Heart right ventricle (tissue), 16 donors: ENCODE results near the gene CPA5. TPM values are rescaled to one million over a fixed set of nuclear protein-coding genes. Genes with fewer than 3 reads are reported as not detected.

ENCODE experiments used
- ATAC-seq, 8 donors: fragments of 200-7000 bp; cut with Tn5 transposase; one replicate each; pipeline ENCODE4 v1.9.1; 2020; ENCODE audit warnings: mild to moderate bottlenecking in 8 of 8, moderate library complexity in 8 of 8, moderate number of reproducible peaks in 1 of 8
- DNase-seq, 2 donors: peaks; one replicate each; pipeline ENCODE4 v3.0.0-alpha.2; 2020
- H3K27ac ChIP-seq, 10 donors: fragments of 200-600 bp; sonication (generic) in 2 of 10; one replicate each; pipeline versions ENCODE4 v1.5.0 to v1.8.0; 2020 to 2022; ENCODE audit warnings: mild to moderate bottlenecking in 3 of 10
- H3K27me3 ChIP-seq, 7 donors: fragments of 200-600 bp; one replicate each; pipeline ENCODE4 v1.8.0; 2021 to 2022; ENCODE audit warnings: mild to moderate bottlenecking in 2 of 7
- H3K36me3 ChIP-seq, 9 donors: fragments of 200-600 bp; sonication (generic) in 1 of 9; one replicate each; pipeline versions ENCODE4 v1.5.0 to v1.8.0; 2020 to 2022; ENCODE audit warnings: mild to moderate bottlenecking in 2 of 9
- H3K4me1 ChIP-seq, 9 donors: fragments of 200-600 bp; sonication (generic) in 1 of 9; one replicate each; pipeline versions ENCODE4 v1.5.0 to v1.8.0; 2020 to 2022; ENCODE audit warnings: mild to moderate bottlenecking in 4 of 9
- H3K4me3 ChIP-seq, 10 donors: fragments of 200-600 bp; sonication (generic) in 2 of 10; one replicate each; pipeline versions ENCODE4 v1.5.0 to v1.8.0; 2020 to 2022; ENCODE audit warnings: mild to moderate bottlenecking in 7 of 10, moderate library complexity in 2 of 10
- H3K9me3 ChIP-seq, 11 donors: fragments of 200-600 bp in 10 of 11; sonication (generic) in 2 of 11; one replicate each; pipeline versions ENCODE4 v1.5.0 to v1.8.0; 2013 to 2022; ENCODE audit warnings: mild to moderate bottlenecking in 2 of 11, control low read depth in 1 of 11, moderate library complexity in 1 of 11
- WGBS, 2 donors: extraction: QIAGEN DNeasy Blood & Tissue Kit; methylation state at CpG; one replicate each; pipeline ENCODE4 v1.1.7; 2013; ENCODE audit warnings: inconsistent platforms in 1 of 2; 5-methylcytosine and 5-hydroxymethylcytosine counted together
- intact Hi-C, 10 donors: fragments of 100-400 bp; cut with DNase I; formaldehyde crosslinking; loops; one replicate each; pipeline versions ENCODE4 v1.11.1 to v1.14.2; 2022
- polyA plus RNA-seq, 2 donors: library from polyadenylated mRNA; stranded (reverse); fragments of 200-250 nt; gene quantifications; one replicate each; pipeline ENCODE4 v1.2.3, GENCODE V29; 2013
- total RNA-seq, 10 donors: library from RNA; stranded (reverse); fragmentation: NEBNext Ultra II Directional in 3 of 10; extraction: Animal tissue kit (Norgen Biotek cat#: 25700) in 3 of 10; gene quantifications; one replicate each; pipeline versions ENCODE4 v1.2.1 to v1.2.4, GENCODE V29; 2021 to 2023
- TF ChIP-seq, protein P1 (sequence below), 9 donors: fragments of 200-600 bp; sonication (generic) in 2 of 9; IDR thresholded peaks; one replicate each; pipeline versions ENCODE4 v1.5.0 to v1.8.0; 2021 to 2022; ENCODE audit warnings: antibody characterized with exemption in 9 of 9, mild to moderate bottlenecking in 5 of 9, moderate library complexity in 1 of 9
- donor health status: Arrhythmogenic right ventricular cardiomyopathy.
- donor health status: ischemic (EF 13 %, LVEDD 7.1; RV severe dilation, severe dysfunction).
- donor health status: healthy with polysubstance abuse.
- donor health status: DM: no; HTN: yes; CAD: no.
- donor health status: DM: no; HTN: no; CAD: no.
- donor health status: ischemic (EF 25% LVEDD 6.9; RV normal size, moderate dysfunction).
- donor health status: ischemic (EF 25% LVEDD 5.7; RV mildly dilated, moderate dysfunction).
- donor health status: healthy.
- donor health status: DM: yes; HTN: yes; CAD: no.
- donor health status: Ischemic cardiomyopathy.
- donor health status: ischemic (EF 35%, LVEDD 5.7; RV mildly dilated, moderate dysfunction).
- donor health status: nonischemic (EF 11% LVEDD 7.7; RV severe dilation, severe dysfunction).
- donor health status: DM: yes; HTN: yes; CAD: no.
- donor health status: PGD.
- donor health status: ischemic (EF 29% LVEDD 5.4; RV normal size, mild dysfunction).
- donor health status: nonischemic (EF 23%, LVEDD 6.1; RV moderate dilation, normal function).

The CPA5 gene
- total and polyA plus RNA-seq, 12 donors, result 0.06 TPM; not detected in 11

DNA sequence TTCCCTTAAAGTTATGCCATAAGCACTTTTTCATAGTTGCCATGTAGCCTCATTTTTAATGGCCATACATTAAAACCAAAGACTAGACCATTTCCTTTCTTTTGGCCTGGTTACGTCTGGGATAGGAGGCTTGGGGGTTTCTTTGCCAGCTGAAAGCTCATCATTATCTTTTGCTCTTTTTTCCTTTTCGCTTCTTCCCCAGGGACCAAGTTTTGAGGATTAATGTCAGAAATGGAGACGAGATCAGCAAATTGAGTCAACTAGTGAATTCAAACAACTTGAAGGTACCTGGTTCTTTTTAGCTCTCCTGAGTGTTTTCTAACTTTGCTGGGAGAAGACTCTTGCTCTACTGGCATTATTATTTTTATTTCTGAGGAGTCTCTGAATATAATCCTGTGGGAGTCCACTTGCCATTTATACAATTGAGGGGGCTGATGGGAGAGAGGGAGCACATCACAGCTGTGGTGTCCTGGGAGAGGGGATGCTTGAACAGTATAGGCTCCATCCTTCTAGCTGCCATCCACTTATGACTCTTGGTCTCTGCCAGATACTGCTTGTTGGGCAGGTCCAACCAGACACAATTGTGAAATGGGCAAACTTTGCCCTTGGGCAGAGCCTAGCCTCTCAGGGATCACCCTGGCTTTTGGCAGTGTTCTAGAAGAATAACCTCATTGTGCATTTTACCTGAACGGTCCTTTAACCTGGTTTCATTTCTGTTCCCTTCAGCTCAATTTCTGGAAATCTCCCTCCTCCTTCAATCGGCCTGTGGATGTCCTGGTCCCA, 45.9 kb upstream of the CPA5 start:
- ATAC-seq (no peak), DNase-seq (no peak)
- H3K27ac ChIP-seq, result no peak overlapping the region
- TF ChIP-seq, protein P1, sequence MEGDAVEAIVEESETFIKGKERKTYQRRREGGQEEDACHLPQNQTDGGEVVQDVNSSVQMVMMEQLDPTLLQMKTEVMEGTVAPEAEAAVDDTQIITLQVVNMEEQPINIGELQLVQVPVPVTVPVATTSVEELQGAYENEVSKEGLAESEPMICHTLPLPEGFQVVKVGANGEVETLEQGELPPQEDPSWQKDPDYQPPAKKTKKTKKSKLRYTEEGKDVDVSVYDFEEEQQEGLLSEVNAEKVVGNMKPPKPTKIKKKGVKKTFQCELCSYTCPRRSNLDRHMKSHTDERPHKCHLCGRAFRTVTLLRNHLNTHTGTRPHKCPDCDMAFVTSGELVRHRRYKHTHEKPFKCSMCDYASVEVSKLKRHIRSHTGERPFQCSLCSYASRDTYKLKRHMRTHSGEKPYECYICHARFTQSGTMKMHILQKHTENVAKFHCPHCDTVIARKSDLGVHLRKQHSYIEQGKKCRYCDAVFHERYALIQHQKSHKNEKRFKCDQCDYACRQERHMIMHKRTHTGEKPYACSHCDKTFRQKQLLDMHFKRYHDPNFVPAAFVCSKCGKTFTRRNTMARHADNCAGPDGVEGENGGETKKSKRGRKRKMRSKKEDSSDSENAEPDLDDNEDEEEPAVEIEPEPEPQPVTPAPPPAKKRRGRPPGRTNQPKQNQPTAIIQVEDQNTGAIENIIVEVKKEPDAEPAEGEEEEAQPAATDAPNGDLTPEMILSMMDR (IDR thresholded peaks at IDR 0.05), result no peak
- 78 to 88% methylated on average over 5 of the region's 5 CpGs for WGBS, 2 donors
- no peaks in the 10 kb centered on the region for H3K27me3 ChIP-seq
- intact Hi-C loops, result no loop called here
- no peaks in the 10 kb centered on the region for H3K36me3 ChIP-seq
- H3K9me3 ChIP-seq, result no peaks in the 10 kb centered on the region
- peaks cover 0 to under 1% (median 0%) of the 10 kb centered on the region in 9 donors for H3K4me1 ChIP-seq
- H3K4me3 ChIP-seq, result no peak overlapping the region

- ATAC-seq (no peak), DNase-seq (no peak)
- WGBS, 2 donors, result 88 to 89% methylated on average over 7 of the region's 7 CpGs
- TF ChIP-seq, protein P1 (IDR thresholded peaks at IDR 0.05), result no peak
- Histone ChIP-seq H3K9me3 (no peaks in the 10 kb centered on the region), H3K4me3 (no peak overlapping the region), H3K27ac (no peak overlapping the region), H3K4me1 (no peaks in the 10 kb centered on the region), H3K36me3 (no peaks in the 10 kb centered on the region), H3K27me3 (peaks cover 0 to 5% (median 0%) of the 10 kb centered on the region in 7 donors)
- intact Hi-C loops, result no loop called here
These were observed 44.8 kb upstream of the CPA5 start for GRCh38 chr7:130299866-130300265.

- Histone ChIP-seq H3K4me3 (no peak overlapping the region), H3K4me1 (no peaks in the 10 kb centered on the region), H3K27me3 (peaks cover 0 to 5% (median 0%) of the 10 kb centered on the region in 7 donors), H3K36me3 (no peaks in the 10 kb centered on the region), H3K27ac (no peak overlapping the region), H3K9me3 (no peaks in the 10 kb centered on the region)
- WGBS, 2 donors, result 77 to 79% methylated on average over 8 of the region's 8 CpGs
- no peak for ATAC-seq
- intact Hi-C loops, result no loop called here
- no peak for DNase-seq
- TF ChIP-seq, protein P1 (IDR thresholded peaks at IDR 0.05), result no peak
These were observed 43.1 kb upstream of the CPA5 start for GRCh38 chr7:130301501-130302020.

DNA sequence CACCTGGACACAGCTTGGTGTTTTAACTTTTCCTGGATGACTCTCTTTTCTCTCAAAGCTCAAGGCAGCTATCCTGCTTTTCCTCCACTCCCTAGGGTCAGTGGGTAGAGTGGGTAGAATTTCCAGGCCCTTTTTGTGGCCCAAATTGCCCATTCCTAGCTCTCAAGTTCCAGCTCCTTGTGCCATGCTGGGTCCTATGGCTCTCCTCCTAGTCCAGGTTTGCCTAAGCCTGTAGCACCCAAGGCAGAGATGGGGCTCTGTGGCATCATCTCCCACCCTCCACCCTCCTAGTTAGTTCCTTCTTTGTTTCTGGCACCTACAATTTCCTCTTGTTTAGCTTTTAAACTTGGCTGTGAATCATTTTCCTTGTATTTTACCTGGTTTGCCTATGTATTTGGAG, 42.0 kb upstream of the CPA5 start:
- no peaks in the 10 kb centered on the region for H3K9me3 ChIP-seq
- ATAC-seq (no peak), DNase-seq (no peak)
- H3K4me1 ChIP-seq, result no peaks in the 10 kb centered on the region
- TF ChIP-seq, protein P1 (IDR thresholded peaks at IDR 0.05), result no peak
- no peaks in the 10 kb centered on the region for H3K36me3 ChIP-seq
- H3K4me3 ChIP-seq, result no peak overlapping the region
- peaks cover 0 to 5% (median 0%) of the 10 kb centered on the region in 7 donors for H3K27me3 ChIP-seq
- intact Hi-C loops, result no loop called here
- no peak overlapping the region for H3K27ac ChIP-seq
